SIG-M5 treated with dmso at 0.1 percent for 504 hours (cell line): ENCODE results near the gene TRIM38.
"Not testable (repeated sequence)": the region's sequence is repeated elsewhere in the genome, so short reads cannot be mapped to it uniquely, and the experiment has no call there.

Experiments
- DNase-seq: peaks from one replicate; lab custom pipeline; 2025; ENCODE audit not compliant: unreplicated experiment; lab: John Stamatoyannopoulos, UW

TRIM38 gene

GRCh38 chr6:25966711-25967110 lies 4.1 kb downstream of the TRIM38 start:
- no peak for DNase-seq

- DNase-seq: no peak
Measured at GRCh38 chr6:25968769-25969168, 6.2 kb downstream of the TRIM38 start.

- no peak for DNase-seq
Measured at GRCh38 chr6:25971187-25971821, 8.7 kb downstream of the TRIM38 start.

- DNase-seq: no peak
Measured at GRCh38 chr6:25972128-25972527, 9.5 kb downstream of the TRIM38 start.

GRCh38 chr6:25972902-25973301 lies 10.3 kb downstream of the TRIM38 start:
- DNase-seq: no peak

GRCh38 chr6:25973923-25974555 lies 11.4 kb downstream of the TRIM38 start:
- no peak for DNase-seq

GRCh38 chr6:25975923-25976560 lies 13.4 kb downstream of the TRIM38 start:
- no peak for DNase-seq

GRCh38 chr6:25980935-25981334 lies 18.3 kb downstream of the TRIM38 start:
- no peak for DNase-seq

GRCh38 chr6:25981568-25982263 lies 19.1 kb downstream of the TRIM38 start:
- DNase-seq: no peak

GRCh38 chr6:25984265-25984664 lies 21.7 kb downstream of the TRIM38 start:
- no peak for DNase-seq

- DNase-seq: no peak
Measured at GRCh38 chr6:25987845-25988244, 25.2 kb downstream of the TRIM38 start.

GRCh38 chr6:25990172-25990873 lies 27.7 kb downstream of the TRIM38 start:
- no peak for DNase-seq

- DNase-seq: peak; percentile 69
Measured at GRCh38 chr6:25991785-25992412, 29.3 kb downstream of the TRIM38 start.

GRCh38 chr6:25992413-25993340 lies 30.1 kb downstream of the TRIM38 start:
- DNase-seq: peak; percentile 79

- DNase-seq: not testable (repeated sequence)
Measured at GRCh38 chr6:25993341-25993684, 30.7 kb downstream of the TRIM38 start.

- DNase-seq: no peak
Measured at GRCh38 chr6:25995507-25995906, 32.9 kb downstream of the TRIM38 start.

- DNase-seq: no peak
Measured at GRCh38 chr6:25997921-25998320, 35.3 kb downstream of the TRIM38 start.

GRCh38 chr6:25998379-25998778 lies 35.8 kb downstream of the TRIM38 start:
- DNase-seq: no peak

GRCh38 chr6:25999225-25999624 lies 36.6 kb downstream of the TRIM38 start:
- not testable (repeated sequence) for DNase-seq
